Loucy (cell line): ENCODE results near the gene HUNK.
"Not testable (repeated sequence)": the region's sequence is repeated elsewhere in the genome, so short reads cannot be mapped to it uniquely, and the experiment has no call there.

ENCODE experiments used
- CTCF ChIP-seq: fragments of 200-600 bp; sonication (generic); conservative IDR thresholded peaks from 2 replicates; pipeline ENCODE4 v1.5.1; 2014; ENCODE audit warnings: mild to moderate bottlenecking, antibody characterized with exemption, low read length
- EZH2phosphoT487 ChIP-seq: fragments of 200-600 bp; IDR thresholded peaks from 2 replicates; pipeline ENCODE4 v1.6.1; 2018; ENCODE audit warnings: antibody characterized with exemption, mild to moderate bottlenecking, moderate library complexity, borderline replicate concordance

GRCh38 chr21:31946876-31947550 is 74.2 kb downstream of the HUNK start:
- TF ChIP-seq CTCF, EZH2phosphoT487: not testable (repeated sequence)
